Fibroblast of lung (primary cell): ENCODE measurements around the gene GAA. TPM values are rescaled to one million over a fixed set of nuclear protein-coding genes. Genes with fewer than 3 reads are reported as not detected.

Experiments used
- DNase-seq, 2 donors: peaks; one replicate each; pipeline versions ENCODE4 v3.0.0 to v3.0.0-alpha.2; 2010; ENCODE audit warnings: low read depth in 2 of 2
- H2AFZ ChIP-seq: 2 replicates; pipeline ENCODE4 v1.5.1; 2012; ENCODE audit warnings: low read length, control low read depth, inconsistent platforms
- H3K27ac ChIP-seq: 2 replicates; pipeline ENCODE4 v1.5.1; 2011; ENCODE audit warnings: low read length, control low read depth; ENCODE audit not compliant: insufficient read depth
- H3K27me3 ChIP-seq: 2 replicates; pipeline ENCODE4 v1.5.1; 2011; ENCODE audit warnings: mild to moderate bottlenecking, low read length; ENCODE audit not compliant: control insufficient read depth, insufficient read depth
- H3K36me3 ChIP-seq: 2 replicates; pipeline ENCODE4 v1.5.1; 2011; ENCODE audit warnings: low read length; ENCODE audit not compliant: control insufficient read depth, insufficient read depth
- H3K4me1 ChIP-seq: 2 replicates; pipeline ENCODE4 v1.5.1; 2011; ENCODE audit warnings: low read length; ENCODE audit not compliant: control insufficient read depth, insufficient read depth; ENCODE audit errors: extremely low read depth
- H3K4me2 ChIP-seq: 2 replicates; pipeline ENCODE4 v1.5.1; 2011; ENCODE audit warnings: low read length, control low read depth; ENCODE audit not compliant: insufficient read depth; ENCODE audit errors: extremely low read depth
- H3K4me3 ChIP-seq, 4 experiments: fragments of 200-600 bp in 1 of 4; sonication (generic) in 1 of 4; replicated peaks in 1 of 4; 2 replicates each; pipeline ENCODE4 v1.5.1; 2011 to 2016; ENCODE audit warnings: low read length in 4 of 4, low read depth in 3 of 4, mild to moderate bottlenecking in 3 of 4, control low read depth in 2 of 4, inconsistent platforms in 1 of 4, mixed read lengths in 1 of 4; ENCODE audit not compliant: insufficient read depth in 1 of 4; ENCODE audit errors: control extremely low read depth in 1 of 4
- H3K79me2 ChIP-seq: 2 replicates; pipeline ENCODE4 v1.5.1; 2012; ENCODE audit warnings: mild to moderate bottlenecking, low read length, inconsistent platforms; ENCODE audit not compliant: control insufficient read depth, insufficient read depth
- H3K9ac ChIP-seq: 2 replicates; pipeline ENCODE4 v1.5.1; 2011; ENCODE audit warnings: mild to moderate bottlenecking, low read length, control low read depth; ENCODE audit not compliant: insufficient read depth
- H3K9me3 ChIP-seq: 2 replicates; pipeline ENCODE4 v1.5.1; 2012; ENCODE audit warnings: low read depth, low read length; ENCODE audit not compliant: control insufficient read depth, insufficient read depth
- H4K20me1 ChIP-seq: 2 replicates; pipeline ENCODE4 v1.5.1; 2011; ENCODE audit warnings: low read length; ENCODE audit not compliant: control insufficient read depth, insufficient read depth; ENCODE audit errors: extremely low read depth
- CTCF ChIP-seq, 2 donors: IDR thresholded peaks in 1 of 2; conservative IDR thresholded peaks in 1 of 2; 1 replicate in 1 of 2; 2 replicates in 1 of 2; pipeline ENCODE4 v1.5.1; 2011 to 2012; ENCODE audit warnings: low read length in 2 of 2, control low read depth in 1 of 2, inconsistent platforms in 1 of 2, low read depth in 1 of 2, mild to moderate bottlenecking in 1 of 2
- EZH2 ChIP-seq: IDR thresholded peaks from 2 replicates; pipeline ENCODE4 v1.5.1; 2012; ENCODE audit warnings: low read length, control low read depth, mild to moderate bottlenecking; ENCODE audit errors: missing control alignments
- polyA plus RNA-seq, 2 donors: library from polyadenylated mRNA; depleted of rRNA in 1 of 2; stranded (reverse) in 1 of 2; unstranded in 1 of 2; fragments of >200 nt; gene quantifications; 2 replicates each; pipeline ENCODE4 v1.2.1, GENCODE V29; 2011 to 2012; ENCODE audit warnings: missing spikeins in 1 of 2
- total RNA-seq: library from RNA; depleted of rRNA; stranded (reverse); fragments of >200 nt; gene quantifications from 2 replicates; pipeline ENCODE4 v1.2.1, GENCODE V29; 2014

GAA gene
- total and polyA plus RNA-seq, 2 donors (not counting 1 experiment from before 2014, with no cell fraction given), result 6.4 to 25.6 TPM

- no peaks in the 10 kb centered on the region for H4K20me1 ChIP-seq
- no peaks in the 10 kb centered on the region for H3K4me1 ChIP-seq
- H3K27ac ChIP-seq, result no peak overlapping the region
- H3K79me2 ChIP-seq, result no peaks in the 10 kb centered on the region
- H3K27me3 ChIP-seq, result no peaks in the 10 kb centered on the region
- no peak overlapping the region for H3K4me3 ChIP-seq
- H3K4me2 ChIP-seq, result no peak overlapping the region
- TF ChIP-seq EZH2, result no peak
- TF ChIP-seq CTCF (conservative IDR thresholded peaks at IDR 0.05 in 1 of 2, IDR thresholded peaks at IDR 0.05 in 1 of 2; ENCODE audit: low read depth in 1 of 2, low read length in 2 of 2), result no peak
- H3K9me3 ChIP-seq, result no peaks in the 10 kb centered on the region
- H3K9ac ChIP-seq, result no peak overlapping the region
- DNase-seq, result no peak
- H3K36me3 ChIP-seq, result no peaks in the 10 kb centered on the region
- H2AFZ ChIP-seq, result no peak overlapping the region
These were observed 16.4 kb downstream of the GAA start for GRCh38 chr17:80117491-80118401.

GRCh38 chr17:80118601-80119270 lies 17.4 kb downstream of the GAA start:
- H3K36me3 ChIP-seq, result no peaks in the 10 kb centered on the region
- no peak for TF ChIP-seq EZH2
- no peak for TF ChIP-seq CTCF (conservative IDR thresholded peaks at IDR 0.05 in 1 of 2, IDR thresholded peaks at IDR 0.05 in 1 of 2; ENCODE audit: low read depth in 1 of 2, low read length in 2 of 2)
- no peak overlapping the region for H3K27ac ChIP-seq
- no peaks in the 10 kb centered on the region for H3K79me2 ChIP-seq
- H3K4me3 ChIP-seq, result no peak overlapping the region
- no peak overlapping the region for H3K4me2 ChIP-seq
- no peaks in the 10 kb centered on the region for H3K27me3 ChIP-seq
- H3K4me1 ChIP-seq, result no peaks in the 10 kb centered on the region
- no peak overlapping the region for H2AFZ ChIP-seq
- H3K9me3 ChIP-seq, result no peaks in the 10 kb centered on the region
- H3K9ac ChIP-seq, result no peak overlapping the region
- no peak for DNase-seq
- H4K20me1 ChIP-seq, result no peaks in the 10 kb centered on the region

DNA sequence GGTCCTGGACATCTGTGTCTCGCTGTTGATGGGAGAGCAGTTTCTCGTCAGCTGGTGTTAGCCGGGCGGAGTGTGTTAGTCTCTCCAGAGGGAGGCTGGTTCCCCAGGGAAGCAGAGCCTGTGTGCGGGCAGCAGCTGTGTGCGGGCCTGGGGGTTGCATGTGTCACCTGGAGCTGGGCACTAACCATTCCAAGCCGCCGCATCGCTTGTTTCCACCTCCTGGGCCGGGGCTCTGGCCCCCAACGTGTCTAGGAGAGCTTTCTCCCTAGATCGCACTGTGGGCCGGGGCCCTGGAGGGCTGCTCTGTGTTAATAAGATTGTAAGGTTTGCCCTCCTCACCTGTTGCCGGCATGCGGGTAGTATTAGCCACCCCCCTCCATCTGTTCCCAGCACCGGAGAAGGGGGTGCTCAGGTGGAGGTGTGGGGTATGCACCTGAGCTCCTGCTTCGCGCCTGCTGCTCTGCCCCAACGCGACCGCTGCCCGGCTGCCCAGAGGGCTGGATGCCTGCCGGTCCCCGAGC lies 17.9 kb downstream of the GAA start:
- Histone ChIP-seq H3K4me3 (no peak overlapping the region), H3K4me1 (no peaks in the 10 kb centered on the region), H4K20me1 (no peaks in the 10 kb centered on the region), H3K9ac (no peak overlapping the region), H3K9me3 (no peaks in the 10 kb centered on the region), H2AFZ (no peak overlapping the region), H3K36me3 (no peaks in the 10 kb centered on the region), H3K27me3 (no peaks in the 10 kb centered on the region), H3K79me2 (no peaks in the 10 kb centered on the region), H3K4me2 (no peak overlapping the region), H3K27ac (no peak overlapping the region)
- no peak for TF ChIP-seq CTCF (conservative IDR thresholded peaks at IDR 0.05 in 1 of 2, IDR thresholded peaks at IDR 0.05 in 1 of 2; ENCODE audit: low read depth in 1 of 2, low read length in 2 of 2)
- TF ChIP-seq EZH2, result no peak
- no peak for DNase-seq
